Articular chondrocyte of knee joint (primary cell): ENCODE results near the gene OR4D11. TPM values are rescaled to one million over a fixed set of nuclear protein-coding genes. Genes with fewer than 3 reads are reported as not detected.

Experiments used
- total RNA-seq: library from RNA; depleted of rRNA; stranded (reverse); fragments of >200 nt; gene quantifications from 2 replicates; pipeline ENCODE4 v1.2.3, GENCODE V29; 2012

The OR4D11 gene
- not detected in 2 replicates for total RNA-seq

GRCh38 chr11:59503276-59503675 lies at the start of gene OR4D11:
Gene OR4D11 (plus strand): TSS chr11:59503576. CDS start chr11:59503576, 0 bp downstream.

GRCh38 chr11:59456661-59457060 lies 46.7 kb upstream of the OR4D11 start, which contains the start of gene OR4D6:
Gene OR4D6 (plus strand): TSS chr11:59456961. CDS start chr11:59456961, 0 bp downstream.

GRCh38 chr11:59473015-59473414 lies 30.4 kb upstream of the OR4D11 start, which contains the start of gene OR4D10:
Gene OR4D10 (plus strand): TSS chr11:59473315. CDS start chr11:59477430, 4,115 bp downstream.

DNA sequence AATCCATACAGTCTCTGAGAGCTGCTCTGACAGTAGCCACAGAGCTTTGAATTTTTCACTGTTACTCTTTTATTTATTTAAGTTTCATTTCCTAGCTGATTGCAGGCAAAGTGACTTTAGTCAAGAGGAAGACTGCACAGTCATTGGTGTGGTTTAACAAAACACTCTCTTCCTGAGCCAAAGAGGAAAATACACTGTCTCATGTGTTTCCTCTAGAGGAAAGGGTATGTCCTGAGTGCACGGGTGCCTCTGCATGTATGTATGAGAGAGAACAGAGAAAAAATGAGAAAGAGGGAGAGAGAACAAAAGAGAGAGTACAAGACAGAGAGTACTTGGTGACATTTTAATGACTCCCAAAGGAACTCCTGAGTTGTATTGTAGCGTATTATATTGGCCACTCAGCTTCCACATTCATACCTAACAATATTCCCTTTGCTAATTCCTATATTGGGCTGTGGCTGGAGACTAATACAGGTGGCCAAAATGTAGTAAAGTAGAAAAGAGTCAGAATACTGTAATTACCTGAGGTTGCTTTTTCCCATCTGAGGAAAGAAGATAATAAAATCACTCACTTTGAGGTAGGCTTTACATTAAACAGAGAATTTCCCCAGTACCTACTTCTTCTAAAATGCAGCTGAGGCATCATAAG lies 7.7 kb downstream of the OR4D11 start, which contains the start of gene OR4D9:
TSS of gene OR4D9 (plus strand) at position 599 of the 649 bp plus-strand sequence. CDS start 3,374 bp downstream, outside the sequence.

Other genes with a start within 250 kb of the OR4D11 start
- gene OR5AN1, start 144.7 kb upstream of the OR4D11 start, total RNA-seq, result not detected in 2 replicates
- gene OR5A2, start 77.2 kb upstream of the OR4D11 start, total RNA-seq, result not detected in 2 replicates
- gene OR5A1, start 67.1 kb upstream of the OR4D11 start, total RNA-seq, result not detected in 2 replicates
- gene OR4D6, start 46.6 kb upstream of the OR4D11 start, total RNA-seq, result not detected in 2 replicates
- not detected in 2 replicates for gene OR4D10, start 30.3 kb upstream of the OR4D11 start, total RNA-seq
- gene OR4D9, start 8.0 kb downstream of the OR4D11 start, total RNA-seq, result not detected in 2 replicates
- 38.8 and 41.0 TPM in 2 replicates for gene OSBP, start 112.2 kb downstream of the OR4D11 start, total RNA-seq
- 12.4 and 19.6 TPM in 2 replicates for gene PATL1, start 165.5 kb downstream of the OR4D11 start, total RNA-seq
- gene OR10V1, start 210.3 kb downstream of the OR4D11 start, total RNA-seq, result not detected in 2 replicates